Measurements from ENCODE around the gene CYFIP1.

DNA sequence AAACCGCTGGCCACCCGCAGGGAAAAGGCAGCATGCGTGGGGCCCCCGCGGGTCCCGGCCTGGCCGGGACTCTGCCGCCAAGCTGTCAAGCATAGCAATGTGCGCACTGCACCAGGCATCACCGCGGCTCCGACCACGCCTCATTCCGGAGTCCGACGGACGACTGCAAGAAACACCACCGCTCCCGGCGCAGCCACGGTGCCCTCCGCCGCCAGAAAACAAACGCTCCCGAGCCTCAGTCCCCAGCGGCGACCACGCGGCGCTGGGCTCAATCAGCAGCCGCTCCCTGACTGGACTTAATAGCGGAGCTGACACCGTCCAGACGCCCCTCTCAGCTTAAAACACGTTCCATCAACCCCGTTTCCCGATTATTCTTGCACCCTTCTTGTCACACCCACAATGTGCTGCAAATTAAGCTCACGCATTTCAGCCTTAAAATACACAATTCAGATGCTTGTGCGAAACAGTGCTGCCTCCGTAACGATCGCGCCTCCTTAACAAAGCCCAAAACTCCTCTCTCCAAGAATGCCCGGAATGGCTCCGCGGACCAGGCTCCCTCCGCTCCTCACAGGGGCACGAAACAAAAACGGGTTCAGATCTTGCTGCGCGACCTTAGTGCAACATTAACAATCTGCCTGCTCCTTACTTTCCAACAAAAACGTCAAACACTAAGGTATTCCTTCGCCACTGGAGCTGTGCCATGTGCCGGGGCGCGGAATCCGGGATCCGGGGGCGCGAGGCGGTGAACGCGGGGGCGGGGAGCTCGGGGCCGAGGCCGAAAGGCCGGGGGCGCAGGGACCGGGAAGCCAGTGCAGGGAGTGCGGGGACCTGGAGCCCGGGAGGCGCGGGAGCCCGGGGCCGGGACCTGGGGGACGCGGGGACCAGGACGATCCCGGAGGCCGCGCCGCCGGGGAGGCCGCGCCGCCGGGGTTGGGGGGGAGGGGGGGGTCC is 655 bp downstream of the CYFIP1 start:
- TF ChIP-seq POLR2AphosphoS5 (IDR thresholded peaks at IDR 0.05; ENCODE audit: low read depth, low read length) (no peak), TAF1 (IDR thresholded peaks at IDR 0.05; ENCODE audit: borderline replicate concordance, insufficient read depth, low read length) (no peak), SIN3A (IDR thresholded peaks at IDR 0.05; ENCODE audit: borderline replicate concordance, insufficient read depth, low read length) (peak; percentile 62; the same call in 1 of the 2 replicates), FOXP2 (optimal IDR thresholded peaks at IDR 0.05; ENCODE audit: borderline replicate concordance, extremely low read depth, extremely low read length, insufficient read depth) (peak; percentile 11)
- TF ChIP-seq, protein P1, sequence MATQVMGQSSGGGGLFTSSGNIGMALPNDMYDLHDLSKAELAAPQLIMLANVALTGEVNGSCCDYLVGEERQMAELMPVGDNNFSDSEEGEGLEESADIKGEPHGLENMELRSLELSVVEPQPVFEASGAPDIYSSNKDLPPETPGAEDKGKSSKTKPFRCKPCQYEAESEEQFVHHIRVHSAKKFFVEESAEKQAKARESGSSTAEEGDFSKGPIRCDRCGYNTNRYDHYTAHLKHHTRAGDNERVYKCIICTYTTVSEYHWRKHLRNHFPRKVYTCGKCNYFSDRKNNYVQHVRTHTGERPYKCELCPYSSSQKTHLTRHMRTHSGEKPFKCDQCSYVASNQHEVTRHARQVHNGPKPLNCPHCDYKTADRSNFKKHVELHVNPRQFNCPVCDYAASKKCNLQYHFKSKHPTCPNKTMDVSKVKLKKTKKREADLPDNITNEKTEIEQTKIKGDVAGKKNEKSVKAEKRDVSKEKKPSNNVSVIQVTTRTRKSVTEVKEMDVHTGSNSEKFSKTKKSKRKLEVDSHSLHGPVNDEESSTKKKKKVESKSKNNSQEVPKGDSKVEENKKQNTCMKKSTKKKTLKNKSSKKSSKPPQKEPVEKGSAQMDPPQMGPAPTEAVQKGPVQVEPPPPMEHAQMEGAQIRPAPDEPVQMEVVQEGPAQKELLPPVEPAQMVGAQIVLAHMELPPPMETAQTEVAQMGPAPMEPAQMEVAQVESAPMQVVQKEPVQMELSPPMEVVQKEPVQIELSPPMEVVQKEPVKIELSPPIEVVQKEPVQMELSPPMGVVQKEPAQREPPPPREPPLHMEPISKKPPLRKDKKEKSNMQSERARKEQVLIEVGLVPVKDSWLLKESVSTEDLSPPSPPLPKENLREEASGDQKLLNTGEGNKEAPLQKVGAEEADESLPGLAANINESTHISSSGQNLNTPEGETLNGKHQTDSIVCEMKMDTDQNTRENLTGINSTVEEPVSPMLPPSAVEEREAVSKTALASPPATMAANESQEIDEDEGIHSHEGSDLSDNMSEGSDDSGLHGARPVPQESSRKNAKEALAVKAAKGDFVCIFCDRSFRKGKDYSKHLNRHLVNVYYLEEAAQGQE (IDR thresholded peaks at IDR 0.05; ENCODE audit: insufficient read depth in 1 of 2, low read depth in 2 of 2, low read length in 2 of 2) = no peak
